Keratinocyte (primary cell): ENCODE results near the gene USP8. TPM values are rescaled to one million over a fixed set of nuclear protein-coding genes. Genes with fewer than 3 reads are reported as not detected.
"Not testable (repeated sequence)": the region's sequence is repeated elsewhere in the genome, so short reads cannot be mapped to it uniquely, and the experiment has no call there.

ENCODE experiments used
- DNase-seq: peaks from one replicate; pipeline ENCODE4 v3.0.0-alpha.2; 2011; ENCODE audit warnings: low read depth, missing footprints, low spot score
- FAIRE-seq: peaks from 2 replicates; lab custom pipeline; 2011; peaks lifted over from hg19 to GRCh38; lab: Jason Lieb, UNC
- H2AFZ ChIP-seq: 2 replicates; pipeline ENCODE4 v1.6.0; 2012; ENCODE audit warnings: low read length, control low read depth, inconsistent platforms; ENCODE audit not compliant: control insufficient read depth
- H3K27ac ChIP-seq: 2 replicates; pipeline ENCODE4 v1.5.1; 2011; ENCODE audit warnings: low read length; ENCODE audit not compliant: control insufficient read depth, insufficient read depth
- H3K27me3 ChIP-seq: 3 replicates; pipeline ENCODE4 v1.6.0; 2011; ENCODE audit warnings: low read length; ENCODE audit not compliant: control insufficient read depth, insufficient read depth; ENCODE audit errors: extremely low read depth
- H3K36me3 ChIP-seq, 2 experiments: 2 replicates in 1 of 2; 3 replicates in 1 of 2; pipeline ENCODE4 v1.5.1; 2011; ENCODE audit warnings: low read length in 2 of 2, mild to moderate bottlenecking in 1 of 2; ENCODE audit not compliant: control insufficient read depth in 2 of 2, insufficient read depth in 2 of 2; ENCODE audit errors: extremely low read depth in 1 of 2
- H3K4me1 ChIP-seq: 3 replicates; pipeline ENCODE4 v1.5.1; 2011; ENCODE audit warnings: low read length; ENCODE audit not compliant: control insufficient read depth, insufficient read depth; ENCODE audit errors: extremely low read depth
- H3K4me2 ChIP-seq: 3 replicates; pipeline ENCODE4 v1.6.0; 2011; ENCODE audit warnings: low read depth, low read length; ENCODE audit not compliant: control insufficient read depth, insufficient read depth; ENCODE audit errors: extremely low read depth
- H3K4me3 ChIP-seq, 3 experiments: fragments of 200-600 bp in 1 of 3; sonication (generic) in 1 of 3; 2 replicates in 2 of 3; 3 replicates in 1 of 3; pipeline ENCODE4 v1.5.1; 2011 to 2016; ENCODE audit warnings: low read length in 3 of 3, mild to moderate bottlenecking in 3 of 3, control low read depth in 2 of 3, inconsistent platforms in 1 of 3, low read depth in 1 of 3, mixed read lengths in 1 of 3, mixed run types in 1 of 3, moderate library complexity in 1 of 3; ENCODE audit not compliant: control insufficient read depth in 2 of 3, insufficient read depth in 2 of 3; ENCODE audit errors: extremely low read depth in 1 of 3
- H3K79me2 ChIP-seq: 2 replicates; pipeline ENCODE4 v1.6.0; 2012; ENCODE audit warnings: low read length; ENCODE audit not compliant: control insufficient read depth, insufficient read depth
- H3K9ac ChIP-seq: 3 replicates; pipeline ENCODE4 v1.6.0; 2011; ENCODE audit warnings: low read length; ENCODE audit not compliant: control insufficient read depth, insufficient read depth; ENCODE audit errors: extremely low read depth
- H3K9me1 ChIP-seq: 3 replicates; pipeline ENCODE4 v1.6.0; 2011; ENCODE audit warnings: low read length; ENCODE audit not compliant: control insufficient read depth, insufficient read depth; ENCODE audit errors: extremely low read depth
- H3K9me3 ChIP-seq: 2 replicates; pipeline ENCODE4 v1.5.1; 2012; ENCODE audit warnings: low read depth, low read length; ENCODE audit not compliant: control insufficient read depth
- H4K20me1 ChIP-seq: 3 replicates; pipeline ENCODE4 v1.6.0; 2011; ENCODE audit warnings: low read length; ENCODE audit not compliant: control insufficient read depth, insufficient read depth; ENCODE audit errors: extremely low read depth
- EZH2 ChIP-seq: IDR thresholded peaks from one replicate; pipeline ENCODE4 v1.6.1; 2012; ENCODE audit warnings: inconsistent platforms, mild to moderate bottlenecking, low read length, moderate library complexity
- dilution Hi-C: fragments of 300-500 bp; cut with MboI; formaldehyde crosslinking; loops from one replicate; pipeline ENCODE4 v1.7.0; 2020; ENCODE audit warnings: low sequenced_read_pairs; ENCODE audit not compliant: extremely low pct_ligation_motif_present
- polyA plus RNA-seq, 5 experiments: library from polyadenylated mRNA; depleted of rRNA in 3 of 5; stranded (reverse) in 3 of 5; stranded (forward) in 1 of 5; unstranded in 1 of 5; fragments of >200 nt; gene quantifications; 1 replicate in 1 of 5; 2 replicates in 3 of 5; 3 replicates in 1 of 5; pipeline versions ENCODE4 v1.2.1 to v1.2.3, GENCODE V29; 2011 to 2012; ENCODE audit warnings: missing spikeins in 2 of 5, low read depth in 1 of 5, low replicate concordance in 1 of 5
- TF ChIP-seq, protein P1 (sequence below), 3 experiments: IDR thresholded peaks in 1 of 3; conservative IDR thresholded peaks in 1 of 3; optimal IDR thresholded peaks in 1 of 3; 2 replicates in 2 of 3; 3 replicates in 1 of 3; pipeline versions ENCODE3 to v1.5.1; 2011; ENCODE audit warnings: low read length in 3 of 3, mild to moderate bottlenecking in 3 of 3, moderate library complexity in 2 of 3, control low read depth in 1 of 3, inconsistent platforms in 1 of 3; ENCODE audit not compliant: insufficient read depth in 2 of 3; ENCODE audit errors: extremely low read depth in 1 of 3

USP8 gene
- polyA plus RNA-seq, 1 donor (not counting 4 experiments of a cell fraction or from before 2014, with no cell fraction given) = 47.4 TPM

DNA sequence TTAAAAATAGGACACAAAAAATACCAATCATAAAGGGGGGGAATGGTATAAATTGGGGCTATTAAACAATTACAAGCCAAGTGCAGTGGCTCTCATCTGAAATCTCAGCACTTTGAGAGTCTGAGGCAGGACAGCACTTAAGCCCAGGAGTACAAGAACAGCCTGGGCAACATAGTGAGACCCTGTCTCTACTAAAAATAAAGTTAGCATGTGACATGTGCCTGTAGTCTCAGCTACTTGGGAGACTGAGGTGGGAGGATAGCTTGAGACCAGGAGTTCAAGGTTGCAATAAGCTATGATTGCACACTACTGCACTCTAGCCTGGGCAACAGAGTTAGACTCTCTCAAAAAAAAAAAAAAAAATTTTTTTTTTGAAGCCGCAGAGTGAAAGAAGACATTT, 45.4 kb upstream of the USP8 start:
- TF ChIP-seq EZH2 = no peak
- TF ChIP-seq, protein P1, sequence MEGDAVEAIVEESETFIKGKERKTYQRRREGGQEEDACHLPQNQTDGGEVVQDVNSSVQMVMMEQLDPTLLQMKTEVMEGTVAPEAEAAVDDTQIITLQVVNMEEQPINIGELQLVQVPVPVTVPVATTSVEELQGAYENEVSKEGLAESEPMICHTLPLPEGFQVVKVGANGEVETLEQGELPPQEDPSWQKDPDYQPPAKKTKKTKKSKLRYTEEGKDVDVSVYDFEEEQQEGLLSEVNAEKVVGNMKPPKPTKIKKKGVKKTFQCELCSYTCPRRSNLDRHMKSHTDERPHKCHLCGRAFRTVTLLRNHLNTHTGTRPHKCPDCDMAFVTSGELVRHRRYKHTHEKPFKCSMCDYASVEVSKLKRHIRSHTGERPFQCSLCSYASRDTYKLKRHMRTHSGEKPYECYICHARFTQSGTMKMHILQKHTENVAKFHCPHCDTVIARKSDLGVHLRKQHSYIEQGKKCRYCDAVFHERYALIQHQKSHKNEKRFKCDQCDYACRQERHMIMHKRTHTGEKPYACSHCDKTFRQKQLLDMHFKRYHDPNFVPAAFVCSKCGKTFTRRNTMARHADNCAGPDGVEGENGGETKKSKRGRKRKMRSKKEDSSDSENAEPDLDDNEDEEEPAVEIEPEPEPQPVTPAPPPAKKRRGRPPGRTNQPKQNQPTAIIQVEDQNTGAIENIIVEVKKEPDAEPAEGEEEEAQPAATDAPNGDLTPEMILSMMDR (optimal IDR thresholded peaks at IDR 0.05 in 1 of 3, IDR thresholded peaks at IDR 0.05 in 1 of 3, conservative IDR thresholded peaks at IDR 0.05 in 1 of 3; ENCODE audit: extremely low read depth in 1 of 3, insufficient read depth in 2 of 3, low read length in 3 of 3) = no peak
- no peak overlapping the region for H3K4me2 ChIP-seq
- no peaks in the 10 kb centered on the region for H4K20me1 ChIP-seq
- no peaks in the 10 kb centered on the region for H3K9me1 ChIP-seq
- H3K4me3 ChIP-seq = no peak overlapping the region
- no peak overlapping the region for H3K9ac ChIP-seq
- FAIRE-seq (no peak), DNase-seq (no peak)
- no peaks in the 10 kb centered on the region for H3K4me1 ChIP-seq
- dilution Hi-C loops = no loop called here
- H3K79me2 ChIP-seq = no peaks in the 10 kb centered on the region
- no peaks in the 10 kb centered on the region for H3K36me3 ChIP-seq
- H3K9me3 ChIP-seq = no peaks in the 10 kb centered on the region
- H3K27me3 ChIP-seq = no peaks in the 10 kb centered on the region
- no peak overlapping the region for H3K27ac ChIP-seq
- H2AFZ ChIP-seq = no peak overlapping the region

DNA sequence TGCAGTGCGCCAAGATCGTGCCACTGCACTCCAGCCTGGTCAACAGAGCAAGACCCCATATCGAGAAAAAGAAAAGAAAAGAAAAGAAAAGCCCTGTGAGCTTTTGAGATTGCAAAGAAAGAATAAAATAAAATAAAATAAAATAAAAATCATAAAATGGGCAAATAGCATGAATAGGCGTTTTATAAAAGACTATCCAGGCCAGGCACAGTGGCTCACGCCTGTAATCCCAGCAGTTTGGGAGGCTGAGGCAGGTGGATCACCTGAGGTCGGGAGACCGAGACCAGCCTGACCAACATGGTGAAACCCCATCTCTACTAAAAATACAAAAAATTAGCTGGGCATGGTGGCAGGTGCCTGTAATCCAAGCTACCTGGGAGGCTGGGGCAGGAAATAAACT, 44.8 kb upstream of the USP8 start:
- not testable (repeated sequence) for H3K4me2 ChIP-seq

DNA sequence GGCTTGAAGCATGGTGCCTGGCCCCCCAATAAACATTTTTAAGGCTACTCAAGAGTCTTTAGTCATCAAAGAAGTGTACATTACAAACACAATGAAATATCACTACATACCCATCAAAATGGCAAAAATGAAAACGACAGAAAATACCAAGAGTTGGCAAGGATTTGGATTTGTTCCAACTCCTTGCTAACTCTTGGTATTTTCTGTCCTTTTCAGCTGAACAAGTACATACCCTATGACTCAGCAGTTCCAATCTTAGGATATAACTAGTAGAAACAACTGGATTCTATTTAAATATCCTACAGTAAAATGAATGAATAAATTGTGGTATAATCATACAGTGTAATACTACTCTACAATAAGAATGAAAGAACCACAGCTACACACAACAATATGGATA, 44.1 kb upstream of the USP8 start:
- Histone ChIP-seq H3K9me1 (no peaks in the 10 kb centered on the region), H3K4me2 (no peak overlapping the region), H3K4me1 (no peaks in the 10 kb centered on the region), H3K9me3 (no peaks in the 10 kb centered on the region), H3K27ac (no peak overlapping the region), H3K9ac (no peak overlapping the region), H3K36me3 (no peaks in the 10 kb centered on the region), H4K20me1 (no peaks in the 10 kb centered on the region), H3K79me2 (no peaks in the 10 kb centered on the region), H3K27me3 (no peaks in the 10 kb centered on the region), H2AFZ (no peak overlapping the region), H3K4me3 (no peak overlapping the region)
- TF ChIP-seq, protein P1 (optimal IDR thresholded peaks at IDR 0.05 in 1 of 3, IDR thresholded peaks at IDR 0.05 in 1 of 3, conservative IDR thresholded peaks at IDR 0.05 in 1 of 3; ENCODE audit: extremely low read depth in 1 of 3, insufficient read depth in 2 of 3, low read length in 3 of 3) = no peak
- no peak for TF ChIP-seq EZH2
- DNase-seq = no peak
- no peak for FAIRE-seq
- dilution Hi-C loops = no loop called here

More for the DNA sequence above, 44.8 kb upstream of the USP8 start:
- H3K36me3 ChIP-seq, H3K79me2 ChIP-seq, dilution Hi-C loops, H3K9me1 ChIP-seq, H3K9ac ChIP-seq, H3K4me1 ChIP-seq, H4K20me1 ChIP-seq, H2AFZ ChIP-seq, FAIRE-seq, H3K4me3 ChIP-seq, DNase-seq, H3K27ac ChIP-seq, H3K9me3 ChIP-seq, H3K27me3 ChIP-seq: not testable (repeated sequence)
